Cardiac muscle cell (in vitro differentiated cells and primary cell): ENCODE results near the gene SEPHS1. TPM values are rescaled to one million over a fixed set of nuclear protein-coding genes. Genes with fewer than 3 reads are reported as not detected.
"Not testable (repeated sequence)": the region's sequence is repeated elsewhere in the genome, so short reads cannot be mapped to it uniquely, and the experiment has no call there.

ENCODE experiments used
- DNase-seq, 2 donors: peaks; one replicate each; pipeline versions ENCODE4 v3.0.0 to v3.0.0-alpha.2; 2010 to 2017; ENCODE audit warnings: low read depth in 1 of 2, low spot score in 1 of 2
- H3K27ac ChIP-seq: fragments of 200-600 bp; sonication (generic); 2 replicates; pipeline ENCODE4 v1.5.1; 2016
- H3K27me3 ChIP-seq: fragments of 200-600 bp; sonication (generic); 2 replicates; pipeline ENCODE4 v1.6.0; 2016; ENCODE audit warnings: control low read depth
- H3K36me3 ChIP-seq: fragments of 200-600 bp; sonication (generic); 2 replicates; pipeline ENCODE4 v1.5.1; 2016; ENCODE audit warnings: control low read depth
- H3K4me1 ChIP-seq: fragments of 200-600 bp; sonication (generic); 2 replicates; pipeline ENCODE4 v1.8.1; 2017; ENCODE audit warnings: low read depth, mild to moderate bottlenecking, mixed run types
- H3K4me3 ChIP-seq: fragments of 200-600 bp; sonication (generic); 2 replicates; pipeline ENCODE4 v1.5.1; 2016; ENCODE audit warnings: mild to moderate bottlenecking
- H3K9me3 ChIP-seq: fragments of 200-600 bp; sonication (generic); 2 replicates; pipeline ENCODE4 v1.5.1; 2017; ENCODE audit warnings: low read depth, mild to moderate bottlenecking, control low read depth
- CTCF ChIP-seq: IDR thresholded peaks from 2 replicates; pipeline ENCODE4 v1.5.1; 2012; ENCODE audit warnings: low read depth, mild to moderate bottlenecking, low read length
- polyA plus RNA-seq: library from polyadenylated mRNA; unstranded; fragments of >200 nt; fragmentation: Nextera tagmentation; extraction: Ambion mirVana; gene quantifications from 2 replicates; pipeline ENCODE4 v1.2.1, GENCODE V29; 2016
- total RNA-seq: library from RNA; depleted of rRNA; stranded (reverse); fragments of >200 nt; gene quantifications from 2 replicates; pipeline ENCODE4 v1.2.3, GENCODE V29; 2016

The SEPHS1 gene
- total and polyA plus RNA-seq, 2 experiments from 2014 or later: 69.5 to 99.7 TPM

DNA sequence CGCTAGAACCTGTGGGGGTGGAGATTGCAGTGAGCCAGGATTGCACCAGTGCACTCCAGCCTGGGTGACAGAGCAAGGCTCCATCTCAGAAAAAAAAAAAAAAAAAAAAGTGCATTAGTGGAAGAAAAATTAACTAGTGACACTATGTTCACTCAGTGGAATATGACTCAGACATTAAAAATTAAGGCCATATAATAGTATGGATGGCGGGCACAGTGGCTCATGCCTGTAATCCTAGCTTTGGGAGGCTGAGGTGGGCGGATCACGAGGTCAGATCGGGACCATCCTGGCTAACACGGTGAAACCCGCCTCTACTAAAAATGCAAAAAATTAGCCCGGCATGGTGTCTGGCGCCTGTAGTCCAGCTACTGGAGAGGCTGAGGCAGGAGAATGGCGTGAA, 51.6 kb downstream of the SEPHS1 start:
- Histone ChIP-seq H3K9me3 (no peaks in the 10 kb centered on the region), H3K4me3 (no peak overlapping the region), H3K27me3 (no peaks in the 10 kb centered on the region), H3K4me1 (no peaks in the 10 kb centered on the region), H3K27ac (no peak overlapping the region), H3K36me3 (no peaks in the 10 kb centered on the region)
- DNase-seq: no peak
- TF ChIP-seq CTCF: no peak

GRCh38 chr10:13294784-13295183, 53.3 kb downstream of the SEPHS1 start:
- H3K4me3 ChIP-seq: no peak overlapping the region
- no peaks in the 10 kb centered on the region for H3K4me1 ChIP-seq
- DNase-seq: no peak
- no peak for TF ChIP-seq CTCF
- no peaks in the 10 kb centered on the region for H3K27me3 ChIP-seq
- no peak overlapping the region for H3K27ac ChIP-seq
- H3K9me3 ChIP-seq: no peaks in the 10 kb centered on the region
- no peaks in the 10 kb centered on the region for H3K36me3 ChIP-seq

GRCh38 chr10:13291821-13292773, 56.0 kb downstream of the SEPHS1 start:
- no peak for DNase-seq
- TF ChIP-seq CTCF: no peak
- Histone ChIP-seq H3K4me1 (no peaks in the 10 kb centered on the region), H3K27me3 (no peaks in the 10 kb centered on the region), H3K27ac (no peak overlapping the region), H3K9me3 (no peaks in the 10 kb centered on the region), H3K4me3 (no peak overlapping the region), H3K36me3 (no peaks in the 10 kb centered on the region)

DNA sequence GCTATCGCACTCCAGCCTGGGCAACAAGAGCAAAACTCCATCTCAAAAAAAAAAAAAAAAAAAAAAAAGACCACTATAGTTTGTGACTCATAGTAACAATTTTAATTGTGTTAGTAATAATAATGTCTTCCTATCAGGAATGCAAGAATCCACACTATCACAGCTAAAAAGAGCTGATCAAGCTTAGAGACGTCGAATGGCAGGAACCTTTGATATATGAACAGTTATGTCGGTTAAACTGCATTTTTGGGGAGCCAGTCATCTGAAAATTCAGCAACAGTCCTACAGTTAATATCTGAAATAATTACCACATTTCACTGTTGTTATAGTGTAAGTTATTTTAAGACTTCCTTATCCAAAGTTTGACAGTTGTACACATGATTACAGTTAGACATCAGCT, 57.0 kb downstream of the SEPHS1 start:
- Histone ChIP-seq H3K27ac (no peak overlapping the region), H3K9me3 (no peaks in the 10 kb centered on the region), H3K27me3 (no peaks in the 10 kb centered on the region), H3K4me1 (no peaks in the 10 kb centered on the region), H3K36me3 (no peaks in the 10 kb centered on the region), H3K4me3 (no peak overlapping the region)
- no peak for TF ChIP-seq CTCF
- DNase-seq: no peak

DNA sequence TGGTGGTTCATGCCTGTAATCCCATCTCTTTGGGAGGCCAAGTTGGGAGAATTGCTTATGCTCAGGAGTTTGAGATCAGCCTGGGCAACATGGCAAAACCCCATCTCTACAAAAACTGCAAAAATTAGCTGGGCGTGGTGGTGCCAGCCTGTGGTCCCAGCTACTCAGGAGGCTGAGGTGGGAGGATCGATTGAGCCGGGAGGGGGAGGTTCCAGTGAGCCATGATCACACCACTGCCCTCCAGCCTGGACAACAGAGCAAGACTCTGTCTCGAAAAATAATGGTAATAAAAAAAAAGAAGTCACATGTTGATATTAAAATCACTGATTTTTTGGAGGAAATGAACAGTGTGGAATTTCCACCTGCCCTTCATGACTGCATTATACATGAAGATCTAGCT, 64.0 kb downstream of the SEPHS1 start:
- Histone ChIP-seq H3K4me3 (no peak overlapping the region), H3K4me1 (no peaks in the 10 kb centered on the region), H3K9me3 (no peaks in the 10 kb centered on the region), H3K27ac (no peak overlapping the region), H3K36me3 (peaks cover 5% of the 10 kb centered on the region), H3K27me3 (no peaks in the 10 kb centered on the region)
- no peak for TF ChIP-seq CTCF
- DNase-seq: no peak

DNA sequence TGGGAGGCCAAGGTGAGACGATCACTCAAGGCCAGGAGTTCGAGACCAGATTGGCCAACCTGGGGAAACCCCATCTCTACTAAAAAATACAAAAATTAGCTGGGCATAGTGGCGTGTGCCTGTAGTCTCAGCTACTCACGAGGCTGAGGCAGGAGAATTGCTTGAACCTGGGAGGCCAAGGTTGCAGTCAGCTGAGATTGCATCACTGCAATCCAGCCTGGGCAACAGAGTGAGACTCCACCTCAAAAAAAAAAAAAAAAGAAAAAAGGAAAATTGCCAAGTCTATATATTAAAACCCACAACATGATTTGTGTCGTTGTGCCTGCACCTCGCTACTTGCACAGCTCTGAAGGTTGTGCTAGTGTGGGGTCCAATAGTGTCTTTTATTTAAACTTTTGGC, 65.7 kb downstream of the SEPHS1 start:
- DNase-seq, H3K9me3 ChIP-seq: not testable (repeated sequence)

More for the DNA sequence above, 65.7 kb downstream of the SEPHS1 start:
- not testable (repeated sequence) for H3K4me3 ChIP-seq, H3K4me1 ChIP-seq, H3K27me3 ChIP-seq, H3K27ac ChIP-seq, H3K36me3 ChIP-seq
